ENCODE results near the gene MAGI1.
A peak's percentile ranks its signal among the peaks of the same experiment; 100 is the strongest.

MAGI1 gene

DNA sequence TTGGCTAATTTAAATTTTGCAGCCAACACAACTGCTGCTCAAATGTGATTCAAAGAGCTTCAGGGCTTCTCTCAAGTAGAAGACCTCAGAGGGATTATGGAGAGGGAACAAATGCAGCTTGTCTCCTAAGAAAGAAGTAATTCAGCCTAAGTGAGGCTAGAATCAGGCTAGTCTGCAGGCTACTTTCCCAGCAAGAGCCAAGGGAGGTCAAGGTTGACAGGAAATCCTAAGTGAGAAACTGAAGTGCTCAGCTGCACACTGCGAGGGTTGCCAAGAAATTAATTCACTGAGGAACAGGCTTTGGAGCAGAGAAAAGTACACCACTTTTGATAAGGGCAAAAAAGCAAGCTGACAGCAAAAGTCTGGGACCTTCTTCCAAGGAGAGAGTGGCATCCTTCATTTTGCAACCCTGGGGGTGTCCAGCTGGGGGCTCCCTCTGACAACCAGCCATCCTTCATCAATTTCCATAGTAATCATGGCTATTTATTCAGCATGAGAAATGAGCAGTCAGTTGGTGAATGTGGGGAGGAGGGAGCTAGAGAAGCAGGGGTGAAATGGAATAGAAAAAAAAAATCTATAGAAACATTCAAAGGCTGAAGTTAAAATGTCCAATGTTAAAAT is 704.6 kb downstream of the MAGI1 start:
- peak; percentile 23 for TF ChIP-seq CTCF (IDR thresholded peaks at IDR 0.05; ENCODE audit: insufficient read depth, low read depth, low read length, missing control alignments)
- no peak overlapping the region for H3K4me3 ChIP-seq (ENCODE audit: low read length)
- DNase-seq (ENCODE audit: low read depth), result no peak

DNA sequence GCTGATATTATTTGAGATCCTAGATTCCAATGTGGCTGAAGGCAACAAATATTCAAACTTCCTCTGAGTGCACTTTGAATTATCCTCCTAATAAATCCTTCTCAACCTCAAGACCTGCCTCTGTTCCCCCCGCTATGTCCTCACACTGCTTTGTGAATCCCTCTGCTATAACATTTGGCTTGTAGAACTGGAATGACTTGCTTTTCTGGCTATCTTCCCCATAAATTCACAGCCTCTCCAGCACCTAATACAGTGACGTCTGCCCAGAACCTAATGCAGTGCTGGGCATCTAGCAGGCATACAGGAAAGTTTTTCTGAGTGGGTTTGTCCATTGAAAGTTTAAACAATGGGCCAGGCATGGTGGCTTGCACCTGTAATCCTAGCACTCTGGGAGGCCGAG is 707.0 kb downstream of the MAGI1 start:
- peak; percentile 4 for DNase-seq (ENCODE audit: low read depth)
- TF ChIP-seq CTCF (IDR thresholded peaks at IDR 0.05; ENCODE audit: insufficient read depth, low read depth, low read length, missing control alignments), result no peak
- H3K4me3 ChIP-seq (ENCODE audit: low read length), result no peak overlapping the region

DNA sequence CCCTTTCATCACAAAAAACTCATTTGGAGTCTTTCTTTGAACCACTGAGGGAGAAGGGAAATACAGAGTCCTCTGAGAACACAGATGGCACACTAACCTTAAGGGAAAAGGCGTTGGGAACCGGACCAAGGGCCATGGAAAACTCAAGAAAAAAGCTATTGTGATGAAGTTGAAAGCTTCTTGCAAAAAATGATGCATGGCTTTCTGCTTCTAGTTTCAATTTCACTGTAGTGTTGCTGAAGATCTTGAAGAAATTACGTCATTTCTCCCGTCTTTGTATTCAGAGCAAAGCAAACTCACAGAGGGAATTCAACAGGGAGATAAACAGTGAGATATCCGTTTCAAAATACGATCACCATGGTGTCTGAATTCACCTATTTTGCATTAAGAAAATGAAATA is 708.6 kb downstream of the MAGI1 start:
- TF ChIP-seq CTCF (IDR thresholded peaks at IDR 0.05; ENCODE audit: insufficient read depth, low read depth, low read length, missing control alignments), result no peak
- DNase-seq (ENCODE audit: low read depth), result no peak
- no peak overlapping the region for H3K4me3 ChIP-seq (ENCODE audit: low read length)

GRCh38 chr3:65328148-65328547 is 710.6 kb downstream of the MAGI1 start:
- H3K4me3 ChIP-seq (ENCODE audit: low read length), result no peak overlapping the region
- no peak for DNase-seq (ENCODE audit: low read depth)
- TF ChIP-seq CTCF (IDR thresholded peaks at IDR 0.05; ENCODE audit: insufficient read depth, low read depth, low read length, missing control alignments), result no peak

GRCh38 chr3:65326574-65326973 is 712.1 kb downstream of the MAGI1 start:
- no peak for DNase-seq (ENCODE audit: low read depth)
- no peak for TF ChIP-seq CTCF (IDR thresholded peaks at IDR 0.05; ENCODE audit: insufficient read depth, low read depth, low read length, missing control alignments)
- H3K4me3 ChIP-seq (ENCODE audit: low read length), result no peak overlapping the region

GRCh38 chr3:65322910-65323309 is 715.8 kb downstream of the MAGI1 start:
- no peak for TF ChIP-seq CTCF (IDR thresholded peaks at IDR 0.05; ENCODE audit: insufficient read depth, low read depth, low read length, missing control alignments)
- H3K4me3 ChIP-seq (ENCODE audit: low read length), result no peak overlapping the region
- DNase-seq (ENCODE audit: low read depth), result no peak

- H3K4me3 ChIP-seq (ENCODE audit: low read length), result no peak overlapping the region
- DNase-seq (ENCODE audit: low read depth), result no peak
- no peak for TF ChIP-seq CTCF (IDR thresholded peaks at IDR 0.05; ENCODE audit: insufficient read depth, low read depth, low read length, missing control alignments)
Observed at GRCh38 chr3:65318231-65318630, 720.5 kb downstream of the MAGI1 start.

Data from epithelial cell of esophagus (primary cell).